Caco-2 (cell line): ENCODE data around the gene IRF2. TPM values are rescaled to one million over a fixed set of nuclear protein-coding genes. Genes with fewer than 3 reads are reported as not detected.

Source experiments
- BruUV-seq: library from RNA; stranded (reverse); fragments of 400-500 nt; replicated peaks from 2 replicates; lab custom pipeline; 2021; lab: Mats Ljungman, UMichigan
- CTCF ChIA-PET: fragments of 300-600 bp; sonication (Branson Sonifier 250); formaldehyde crosslinking; loops from one replicate; lab custom pipeline; 2022; ENCODE audit warnings: antibody characterized with exemption; lab: Charles Lee
- POLR2A ChIA-PET: fragments of 300-600 bp; sonication (Branson Sonifier 250); formaldehyde crosslinking; loops from one replicate; lab custom pipeline; 2022; ENCODE audit warnings: antibody characterized with exemption; lab: Charles Lee
- DNase-seq, 2 experiments: peaks; one replicate each; pipeline versions ENCODE4 v3.0.0 to v3.0.0-alpha.2; 2020 to 2022
- H3K27me3 ChIP-seq: replicated peaks from 2 replicates; pipeline ENCODE4 v1.6.0; 2011; ENCODE audit warnings: low read length; ENCODE audit not compliant: control insufficient read depth, insufficient read depth
- H3K36me3 ChIP-seq: 2 replicates; pipeline ENCODE4 v1.5.1; 2011; ENCODE audit warnings: low read length; ENCODE audit not compliant: control insufficient read depth, insufficient read depth
- H3K4me1 ChIP-seq: fragments of 250-450 bp; sonication (Bioruptor Pico); 2 replicates; pipeline ENCODE4 v1.5.1; 2020; ENCODE audit warnings: mild to moderate bottlenecking
- H3K4me3 ChIP-seq: 2 replicates; pipeline ENCODE4 v1.5.1; 2011; ENCODE audit warnings: low read depth, mild to moderate bottlenecking, control low read depth, low read length
- H3K9me3 ChIP-seq: fragments of 250-450 bp; sonication (Bioruptor Pico); 2 replicates; pipeline ENCODE4 v1.5.1; 2020; ENCODE audit warnings: mild to moderate bottlenecking, moderate library complexity
- H3K27ac Mint-ChIP-seq: one replicate; pipeline ENCODE4 v1.8.0; 2022; ENCODE audit warnings: mixed read lengths; ENCODE audit not compliant: unreplicated experiment
- H3K27me3 Mint-ChIP-seq: one replicate; pipeline ENCODE4 v1.8.0; 2022; ENCODE audit warnings: mixed read lengths; ENCODE audit not compliant: insufficient read depth, unreplicated experiment
- H3K36me3 Mint-ChIP-seq: one replicate; pipeline ENCODE4 v1.8.0; 2022; ENCODE audit warnings: mild to moderate bottlenecking, mixed read lengths; ENCODE audit not compliant: insufficient read depth, unreplicated experiment
- H3K4me1 Mint-ChIP-seq: one replicate; pipeline ENCODE4 v1.8.0; 2022; ENCODE audit warnings: low read depth, mixed read lengths; ENCODE audit not compliant: unreplicated experiment
- H3K4me3 Mint-ChIP-seq: one replicate; pipeline ENCODE4 v1.8.0; 2022; ENCODE audit warnings: mild to moderate bottlenecking, moderate library complexity, mixed read lengths; ENCODE audit not compliant: unreplicated experiment
- H3K9me3 Mint-ChIP-seq: one replicate; pipeline ENCODE4 v1.8.0; 2022; ENCODE audit warnings: mixed read lengths; ENCODE audit not compliant: unreplicated experiment
- CTCF ChIP-seq, 2 experiments: fragments of 200-600 bp in 1 of 2; IDR thresholded peaks; 1 replicate in 1 of 2; 2 replicates in 1 of 2; pipeline versions ENCODE4 v1.5.1 to v1.8.0; 2011 to 2022; ENCODE audit warnings: antibody characterized with exemption in 1 of 2, control low read depth in 1 of 2, inconsistent platforms in 1 of 2, low read depth in 1 of 2, low read length in 1 of 2, mild to moderate bottlenecking in 1 of 2, moderate library complexity in 1 of 2; ENCODE audit not compliant: insufficient read depth in 1 of 2, severe bottlenecking in 1 of 2, unreplicated experiment in 1 of 2
- intact Hi-C: fragments of 100-400 bp; cut with micrococcal nuclease; formaldehyde crosslinking; loops from one replicate; pipeline ENCODE4 v1.10.0; 2022; ENCODE audit not compliant: unreplicated experiment
- total RNA-seq: library from RNA; stranded (reverse); gene quantifications from 2 replicates; pipeline ENCODE4 v1.2.3, GENCODE V29; 2022

The IRF2 gene
- total RNA-seq, 1 experiment from 2014 or later: 9.2 TPM

- no peak for DNase-seq
- intact Hi-C loops: no loop called here
- Histone ChIP-seq H3K4me1 (no peaks in the 10 kb centered on the region), H3K4me3 (no peak overlapping the region), H3K36me3 (no peaks in the 10 kb centered on the region), H3K27me3 (no peaks in the 10 kb centered on the region), H3K9me3 (no peaks in the 10 kb centered on the region)
- Mint-ChIP-seq H3K9me3 (peaks cover 9% of the 10 kb centered on the region), H3K4me3 (no peak overlapping the region), H3K36me3 (peaks cover 5% of the 10 kb centered on the region), H3K27me3 (no peaks in the 10 kb centered on the region), H3K27ac (no peak overlapping the region), H3K4me1 (peaks cover 8% of the 10 kb centered on the region)
- no TSS peak for BruUV-seq
- no peak for TF ChIP-seq CTCF (IDR thresholded peaks at IDR 0.05; ENCODE audit: insufficient read depth in 1 of 2, low read depth in 1 of 2, low read length in 1 of 2, severe bottlenecking in 1 of 2, unreplicated experiment in 1 of 2)
- ChIA-PET POLR2A (no interaction called here), CTCF (no interaction called here)
Observed at GRCh38 chr4:184419976-184420375, 54.4 kb downstream of the IRF2 start.

GRCh38 chr4:184417802-184418511 lies 56.4 kb downstream of the IRF2 start:
- intact Hi-C loops: no loop called here
- no peak for DNase-seq

More at GRCh38 chr4:184417802-184418511, 56.4 kb downstream of the IRF2 start:
- Mint-ChIP-seq H3K27me3 (no peaks in the 10 kb centered on the region), H3K4me1 (peaks cover 8% of the 10 kb centered on the region), H3K9me3 (peaks cover 9% of the 10 kb centered on the region), H3K4me3 (no peak overlapping the region), H3K36me3 (peaks cover 5% of the 10 kb centered on the region), H3K27ac (no peak overlapping the region)
- Histone ChIP-seq H3K9me3 (no peaks in the 10 kb centered on the region), H3K4me3 (no peak overlapping the region), H3K36me3 (no peaks in the 10 kb centered on the region), H3K27me3 (no peaks in the 10 kb centered on the region), H3K4me1 (no peaks in the 10 kb centered on the region)
- ChIA-PET CTCF (no interaction called here), POLR2A (no interaction called here)
- BruUV-seq: no TSS peak
- no peak for TF ChIP-seq CTCF (IDR thresholded peaks at IDR 0.05; ENCODE audit: insufficient read depth in 1 of 2, low read depth in 1 of 2, low read length in 1 of 2, severe bottlenecking in 1 of 2, unreplicated experiment in 1 of 2)
